ENCODE measurements around the gene SLC38A3. TPM values are rescaled to one million over a fixed set of nuclear protein-coding genes. Genes with fewer than 3 reads are reported as not detected.

Gene SLC38A3
- total RNA-seq, 4 donors from 2014 or later: 1.9 to 8.9 (median 5.0) TPM

- intact Hi-C loops (cut with DNase I; ENCODE audit: low total_unique reads) (loop anchor here (1.0 kb wide), 2 partner anchors 33 to 53 kb away; no protein-coding TSS in a partner anchor), in situ Hi-C loops (cut with MboI; ENCODE audit: low sequenced_read_pairs in 4 of 4) (no loop called here)
- Histone ChIP-seq H3K27me3 (peaks cover 15 to 18% (median 16%) of the 10 kb centered on the region in 3 donors), H3K9me3 (no peaks in the 10 kb centered on the region), H3K4me1 (peaks cover 12 to 22% of the 10 kb centered on the region in 2 donors), H3K4me3 (no peak overlapping the region), H3K27ac (no peak overlapping the region), H3K36me3 (no peaks in the 10 kb centered on the region)
- TF ChIP-seq CTCF (IDR thresholded peaks at IDR 0.05 in 4 of 5, conservative IDR thresholded peaks at IDR 0.05 in 1 of 5) (no peak), POLR2A (IDR thresholded peaks at IDR 0.05) (no peak)
- ATAC-seq: no peak
- DNase-seq: no peak
Observed at GRCh38 chr3:50193746-50194127, 11.3 kb upstream of the SLC38A3 start.

DNA sequence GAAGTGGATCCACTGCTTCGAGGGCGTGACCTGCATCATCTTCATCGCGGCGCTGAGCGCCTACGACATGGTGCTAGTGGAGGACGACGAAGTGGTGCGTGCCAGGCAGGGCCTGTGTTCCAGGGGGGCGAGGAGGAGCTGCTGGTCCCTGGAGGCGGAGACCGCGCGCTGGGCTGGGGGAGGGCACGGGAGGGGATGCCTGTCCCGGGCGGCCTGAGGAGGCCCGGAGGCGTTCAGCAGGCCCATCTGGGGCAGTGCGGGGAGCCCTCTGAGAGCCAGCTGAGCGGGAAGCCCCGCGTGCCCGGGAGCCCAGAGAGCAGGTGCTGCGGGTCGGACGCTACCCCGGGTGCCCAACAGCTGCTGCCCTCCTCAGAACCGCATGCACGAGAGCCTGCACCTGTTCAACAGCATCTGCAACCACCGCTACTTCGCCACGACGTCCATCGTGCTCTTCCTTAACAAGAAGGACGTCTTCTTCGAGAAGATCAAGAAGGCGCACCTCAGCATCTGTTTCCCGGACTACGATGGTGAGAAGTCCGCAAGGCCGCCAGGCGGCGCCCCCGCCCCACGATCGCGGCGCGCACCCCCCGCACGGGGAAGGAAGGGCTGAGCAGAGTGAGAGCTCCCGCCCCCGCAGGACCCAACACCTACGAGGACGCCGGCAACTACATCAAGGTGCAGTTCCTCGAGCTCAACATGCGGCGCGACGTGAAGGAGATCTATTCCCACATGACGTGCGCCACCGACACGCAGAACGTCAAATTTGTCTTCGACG, 10.8 kb upstream of the SLC38A3 start:
- Histone ChIP-seq H3K4me1 (peaks cover 12 to 22% of the 10 kb centered on the region in 2 donors), H3K27ac (no peak overlapping the region), H3K9me3 (no peaks in the 10 kb centered on the region), H3K36me3 (no peaks in the 10 kb centered on the region), H3K27me3 (peaks cover 15 to 18% (median 16%) of the 10 kb centered on the region in 3 donors), H3K4me3 (peak overlapping the region in 3 of 4 donors; percentile 23 to 39 (median 24))
- DNase-seq (peak; percentile 43 to 62), ATAC-seq (peak; percentile 74 to 78)
- in situ Hi-C loops (cut with MboI; ENCODE audit: low sequenced_read_pairs in 4 of 4) (no loop called here), intact Hi-C loops (cut with DNase I; ENCODE audit: low total_unique reads) (loop anchor here (1.0 kb wide), 2 partner anchors 32 to 52 kb away; no protein-coding TSS in a partner anchor)
- TF ChIP-seq CTCF (IDR thresholded peaks at IDR 0.05 in 4 of 5, conservative IDR thresholded peaks at IDR 0.05 in 1 of 5) (peak; percentile 87 to 96 (median 88)), POLR2A (IDR thresholded peaks at IDR 0.05) (no peak)

DNA sequence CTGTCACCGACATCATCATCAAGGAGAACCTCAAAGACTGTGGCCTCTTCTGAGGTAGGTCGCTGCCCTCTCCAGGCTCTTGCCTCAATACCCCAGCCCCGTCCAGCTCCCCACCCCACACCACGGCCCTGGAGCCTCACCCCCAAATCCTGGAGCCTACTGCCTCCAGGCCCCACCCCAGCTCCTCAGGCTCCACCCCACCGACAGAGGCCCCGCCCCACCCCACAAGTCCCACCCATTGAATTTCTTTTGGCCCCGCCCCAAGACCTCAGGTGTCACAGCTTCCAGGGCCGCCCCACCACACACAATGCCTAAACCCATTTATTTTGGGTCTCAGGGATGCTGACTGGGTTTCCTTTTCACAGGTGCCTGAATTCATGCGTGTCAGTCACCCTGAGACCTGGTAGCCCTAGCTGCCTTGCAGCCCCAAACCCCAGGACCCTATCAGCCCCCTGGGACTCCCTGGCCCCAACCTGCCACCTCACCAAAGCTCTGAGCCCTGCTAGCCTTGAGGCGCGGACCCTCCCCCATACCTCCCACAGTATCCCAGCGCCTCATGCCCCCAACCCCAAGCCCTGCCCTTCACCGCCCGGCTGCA, 10.1 kb upstream of the SLC38A3 start:
- in situ Hi-C loops (cut with MboI; ENCODE audit: low sequenced_read_pairs in 4 of 4) (no loop called here), intact Hi-C loops (cut with DNase I; ENCODE audit: low total_unique reads) (loop anchor here (1.0 kb wide), 2 partner anchors 31 to 51 kb away; no protein-coding TSS in a partner anchor)
- TF ChIP-seq POLR2A (IDR thresholded peaks at IDR 0.05) (no peak), CTCF (IDR thresholded peaks at IDR 0.05 in 4 of 5, conservative IDR thresholded peaks at IDR 0.05 in 1 of 5) (no peak)

GRCh38 chr3:50195501-50196252, 9.4 kb upstream of the SLC38A3 start:
- TF ChIP-seq CTCF (IDR thresholded peaks at IDR 0.05 in 4 of 5, conservative IDR thresholded peaks at IDR 0.05 in 1 of 5) (no peak), POLR2A (IDR thresholded peaks at IDR 0.05) (no peak)
- intact Hi-C loops (cut with DNase I; ENCODE audit: low total_unique reads): no loop called here
- H3K4me1 ChIP-seq: peaks cover 12 to 22% of the 10 kb centered on the region in 2 donors
- peak in 1 of 2 donors; percentile 13 for ATAC-seq
- DNase-seq: no peak
- no peaks in the 10 kb centered on the region for H3K36me3 ChIP-seq
- H3K4me3 ChIP-seq: no peak overlapping the region
- peaks cover 15 to 18% (median 16%) of the 10 kb centered on the region in 3 donors for H3K27me3 ChIP-seq
- no peak overlapping the region for H3K27ac ChIP-seq
- no peaks in the 10 kb centered on the region for H3K9me3 ChIP-seq
- in situ Hi-C loops (cut with MboI; ENCODE audit: low sequenced_read_pairs in 4 of 4): no loop called here

More for the DNA sequence above, 10.1 kb upstream of the SLC38A3 start:
- Histone ChIP-seq H3K27ac (no peak overlapping the region), H3K4me3 (peak overlapping the region in 3 of 4 donors; percentile 23 to 39 (median 24)), H3K9me3 (no peaks in the 10 kb centered on the region), H3K27me3 (peaks cover 15 to 18% (median 16%) of the 10 kb centered on the region in 3 donors), H3K4me1 (peaks cover 12 to 22% of the 10 kb centered on the region in 2 donors), H3K36me3 (no peaks in the 10 kb centered on the region)
- DNase-seq (no peak), ATAC-seq (peak in 1 of 2 donors; percentile 35)

Measured in gastrocnemius medialis (tissue), 4 donors.